Epithelial cell of esophagus (primary cell): ENCODE measurements around the gene KLK10.

Experiments used
- DNase-seq: peaks from one replicate; pipeline ENCODE4 v3.0.0; 2010; ENCODE audit warnings: low read depth
- H3K4me3 ChIP-seq: 2 replicates; pipeline ENCODE4 v1.5.1; 2011; ENCODE audit warnings: mild to moderate bottlenecking, low read length, control low read depth
- CTCF ChIP-seq: IDR thresholded peaks from 2 replicates; pipeline ENCODE4 v1.5.1; 2011; ENCODE audit warnings: low read depth, mild to moderate bottlenecking, low read length, control low read depth, inconsistent platforms; ENCODE audit not compliant: insufficient read depth; ENCODE audit errors: missing control alignments

KLK10 gene

GRCh38 chr19:51020988-51021651, 1.6 kb upstream of the KLK10 start:
- peak; percentile 58 for DNase-seq
- H3K4me3 ChIP-seq = no peak overlapping the region
- TF ChIP-seq CTCF = peak; percentile 76

- no peak for DNase-seq
- H3K4me3 ChIP-seq = peak overlapping the region; percentile 40
Measured at GRCh38 chr19:51018745-51019543, 565 bp downstream of the KLK10 start.

GRCh38 chr19:51016798-51017683, 2.5 kb downstream of the KLK10 start:
- peak; percentile 83 for TF ChIP-seq CTCF
- peak; percentile 49 for DNase-seq
- peak overlapping the region; percentile 40 for H3K4me3 ChIP-seq

More at GRCh38 chr19:51018745-51019543, 565 bp downstream of the KLK10 start:
- TF ChIP-seq CTCF = no peak

- DNase-seq = no peak
Measured at GRCh38 chr19:51015691-51016267, 3.7 kb downstream of the KLK10 start.

GRCh38 chr19:51014242-51014641, 5.3 kb downstream of the KLK10 start:
- no peak for DNase-seq
- TF ChIP-seq CTCF = no peak
- H3K4me3 ChIP-seq = no peak overlapping the region

More at GRCh38 chr19:51015691-51016267, 3.7 kb downstream of the KLK10 start:
- H3K4me3 ChIP-seq = no peak overlapping the region
- TF ChIP-seq CTCF = no peak

GRCh38 chr19:51012661-51013190, 6.8 kb downstream of the KLK10 start:
- TF ChIP-seq CTCF = no peak
- no peak overlapping the region for H3K4me3 ChIP-seq
- DNase-seq = no peak
